NOMO-1 treated with DMSO at 0.1 percent for 48 hours (cell line): ENCODE results near the gene EDN1.
"Not testable (repeated sequence)": the region's sequence is repeated elsewhere in the genome, so short reads cannot be mapped to it uniquely, and the experiment has no call there.

Experiments used
- DNase-seq: peaks from one replicate; lab custom pipeline; 2025; ENCODE audit not compliant: unreplicated experiment; lab: John Stamatoyannopoulos, UW

EDN1 gene

DNA sequence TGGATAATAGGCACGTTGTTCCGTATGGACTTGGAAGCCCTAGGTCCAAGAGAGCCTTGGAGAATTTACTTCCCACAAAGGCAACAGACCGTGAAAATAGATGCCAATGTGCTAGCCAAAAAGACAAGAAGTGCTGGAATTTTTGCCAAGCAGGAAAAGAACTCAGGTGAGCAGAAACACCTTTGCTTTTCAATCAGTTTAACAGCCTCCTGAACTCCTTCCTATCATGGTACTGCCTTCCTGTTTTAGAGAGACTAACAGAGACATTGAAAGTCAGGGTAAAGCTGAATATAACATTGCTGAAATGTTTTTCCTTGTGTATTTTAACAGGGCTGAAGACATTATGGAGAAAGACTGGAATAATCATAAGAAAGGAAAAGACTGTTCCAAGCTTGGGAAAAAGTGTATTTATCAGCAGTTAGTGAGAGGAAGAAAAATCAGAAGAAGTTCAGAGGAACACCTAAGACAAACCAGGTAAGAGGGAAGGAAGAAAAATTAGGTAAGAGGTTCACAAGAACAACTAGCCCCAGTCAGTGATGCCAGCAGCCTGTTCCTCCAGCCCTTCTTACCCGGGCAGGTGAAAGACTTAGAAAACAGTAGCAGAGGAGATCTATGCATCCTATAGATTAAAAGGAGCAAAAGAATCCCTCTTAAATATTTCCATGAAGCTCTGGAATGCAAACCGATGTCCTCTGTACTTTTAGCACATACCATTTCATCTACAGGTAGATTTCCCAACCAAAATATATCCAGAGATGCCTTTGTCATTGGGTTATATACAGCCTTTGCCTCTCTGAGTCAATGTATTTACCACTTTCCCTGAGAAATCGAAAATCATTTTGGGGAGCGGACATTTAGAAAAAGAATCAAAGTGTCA, 4.0 kb downstream of the EDN1 start:
- DNase-seq, result no peak

- no peak for DNase-seq
Observed at GRCh38 chr6:12294851-12295536, 4.8 kb downstream of the EDN1 start.

- no peak for DNase-seq
Observed at GRCh38 chr6:12295558-12296254, 5.5 kb downstream of the EDN1 start.

DNA sequence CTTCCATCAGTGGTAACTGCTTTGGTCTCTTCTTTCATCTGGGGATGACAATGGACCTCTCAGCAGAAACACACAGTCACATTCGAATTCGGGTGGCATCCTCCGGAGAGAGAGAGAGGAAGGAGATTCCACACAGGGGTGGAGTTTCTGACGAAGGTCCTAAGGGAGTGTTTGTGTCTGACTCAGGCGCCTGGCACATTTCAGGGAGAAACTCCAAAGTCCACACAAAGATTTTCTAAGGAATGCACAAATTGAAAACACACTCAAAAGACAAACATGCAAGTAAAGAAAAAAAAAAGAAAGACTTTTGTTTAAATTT, 6.1 kb downstream of the EDN1 start:
- no peak for DNase-seq

DNA sequence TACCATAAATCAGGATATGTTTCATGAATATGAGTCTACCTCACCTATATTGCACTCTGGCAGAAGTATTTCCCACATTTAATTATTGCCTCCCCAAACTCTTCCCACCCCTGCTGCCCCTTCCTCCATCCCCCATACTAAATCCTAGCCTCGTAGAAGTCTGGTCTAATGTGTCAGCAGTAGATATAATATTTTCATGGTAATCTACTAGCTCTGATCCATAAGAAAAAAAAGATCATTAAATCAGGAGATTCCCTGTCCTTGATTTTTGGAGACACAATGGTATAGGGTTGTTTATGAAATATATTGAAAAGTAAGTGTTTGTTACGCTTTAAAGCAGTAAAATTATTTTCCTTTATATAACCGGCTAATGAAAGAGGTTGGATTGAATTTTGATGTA, 6.4 kb downstream of the EDN1 start:
- DNase-seq, result no peak

GRCh38 chr6:12297363-12298016, 7.3 kb downstream of the EDN1 start:
- DNase-seq, result no peak

- DNase-seq, result no peak
Observed at GRCh38 chr6:12298017-12298978, 8.1 kb downstream of the EDN1 start.

DNA sequence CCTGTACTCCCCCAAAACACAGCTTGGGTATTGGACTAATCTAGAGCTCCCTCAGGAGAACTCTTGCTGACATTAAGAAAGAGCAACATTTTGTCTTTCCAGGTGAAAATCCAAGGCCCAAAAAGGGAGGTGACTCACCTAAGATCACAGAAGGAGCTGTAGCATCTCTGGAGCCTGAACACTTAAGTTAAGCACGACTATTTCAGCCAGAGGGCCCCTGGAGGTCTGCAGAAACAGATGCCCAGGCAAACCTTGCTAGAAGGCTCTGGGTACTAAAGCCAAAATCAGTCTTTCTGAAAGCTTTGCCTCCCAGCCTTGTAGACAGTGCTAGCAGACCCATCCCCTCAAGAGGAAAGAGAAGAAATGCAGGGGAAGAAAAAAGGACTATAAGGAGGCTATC, 8.8 kb downstream of the EDN1 start:
- no peak for DNase-seq

DNA sequence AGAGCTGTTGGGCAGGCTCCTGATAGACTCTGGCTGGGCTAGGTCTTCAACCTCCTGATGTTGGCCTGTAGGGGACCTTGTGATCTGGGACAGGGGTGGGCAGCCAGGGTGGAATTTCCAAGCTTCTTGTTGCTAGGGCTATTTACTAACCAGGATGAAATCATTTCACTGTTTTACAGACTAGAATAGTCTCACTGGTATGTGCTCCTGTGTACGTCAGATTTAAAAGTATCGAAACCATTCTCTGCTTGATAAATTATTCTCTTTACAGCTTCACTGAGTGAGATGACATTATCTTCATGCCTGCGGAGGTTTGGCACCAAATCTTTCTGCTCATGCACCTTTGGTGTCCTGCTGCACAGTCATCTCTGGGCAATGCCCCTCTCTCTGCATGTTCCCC, 10.9 kb downstream of the EDN1 start:
- no peak for DNase-seq

DNA sequence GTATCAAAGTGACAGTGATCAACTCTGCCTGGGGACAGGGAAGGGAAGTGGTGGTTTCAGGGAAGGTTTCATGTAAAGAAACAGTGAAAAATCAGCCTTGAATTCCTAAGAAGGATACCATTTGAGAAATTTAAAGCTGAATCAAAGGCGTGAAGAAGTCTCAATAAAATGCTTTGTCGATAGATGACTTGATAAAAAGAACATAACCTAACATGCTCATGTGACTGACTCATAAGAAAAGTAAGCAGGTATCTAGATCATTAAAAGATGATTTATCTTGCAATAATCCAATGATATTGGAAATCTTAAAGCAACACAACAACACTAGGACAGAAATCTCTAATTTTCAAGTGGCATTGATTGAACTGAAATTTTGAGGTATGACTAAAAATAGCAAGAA, 14.3 kb downstream of the EDN1 start:
- no peak for DNase-seq

DNA sequence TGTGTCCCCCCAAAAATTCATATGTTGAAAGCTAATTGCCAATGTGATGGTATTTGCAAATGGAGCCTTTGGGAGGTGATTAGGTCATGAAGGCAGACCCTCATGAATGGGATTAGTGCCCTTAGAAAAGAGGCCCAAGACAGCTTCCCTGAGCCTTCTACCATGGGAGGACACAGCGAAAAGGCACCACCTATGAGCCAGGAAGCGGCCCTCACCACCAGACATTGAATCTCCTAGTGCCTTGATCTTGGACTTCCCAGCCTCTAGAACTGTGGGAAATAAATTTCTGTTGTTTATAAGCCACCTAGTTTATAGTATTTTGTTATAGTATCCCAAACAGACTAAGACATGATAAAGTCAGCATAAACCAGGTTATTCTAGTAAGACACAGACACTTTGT, 18.9 kb downstream of the EDN1 start:
- DNase-seq, result no peak

- DNase-seq, result no peak
Observed at GRCh38 chr6:12311106-12311505, 20.9 kb downstream of the EDN1 start.

GRCh38 chr6:12312736-12313135, 22.6 kb downstream of the EDN1 start:
- no peak for DNase-seq

GRCh38 chr6:12313306-12313991, 23.3 kb downstream of the EDN1 start:
- no peak for DNase-seq

- DNase-seq, result no peak
Observed at GRCh38 chr6:12313992-12314589, 23.9 kb downstream of the EDN1 start.

GRCh38 chr6:12314751-12315150, 24.6 kb downstream of the EDN1 start:
- no peak for DNase-seq

DNA sequence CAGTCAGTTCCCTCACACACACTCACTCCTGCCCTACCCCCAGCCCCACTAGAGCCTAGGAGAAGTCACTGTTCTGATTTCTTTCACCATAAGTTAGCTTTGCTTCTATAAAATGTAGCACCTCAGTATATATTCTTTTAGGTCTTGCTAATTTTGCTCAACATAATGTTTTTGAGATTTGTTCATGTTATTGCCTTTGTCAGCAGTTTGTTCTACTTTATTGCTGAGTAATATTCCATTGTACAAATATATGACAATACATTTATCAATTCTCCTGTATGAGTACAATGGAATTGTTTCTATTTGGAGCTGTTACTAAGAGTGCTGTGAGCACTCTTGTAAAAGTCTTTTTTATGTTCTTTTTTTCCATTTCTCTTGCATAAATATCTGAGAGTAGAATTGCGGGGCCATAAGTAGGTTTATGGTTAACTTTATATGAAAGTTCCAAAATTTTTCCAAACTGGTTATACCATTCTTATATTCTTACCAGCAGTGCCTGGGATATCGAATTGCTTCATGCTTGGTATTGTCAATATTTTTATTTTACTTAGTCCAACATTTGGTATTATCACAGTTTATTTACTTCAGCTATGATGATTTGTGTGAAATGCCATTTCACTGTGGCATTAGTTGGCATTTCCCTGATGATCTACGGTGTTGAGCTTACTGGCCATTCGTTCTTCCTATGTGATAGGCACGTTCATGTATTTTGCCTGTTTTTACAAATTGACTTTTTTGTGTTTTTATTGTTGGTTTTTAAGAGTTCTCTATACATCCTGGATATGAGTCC, 25.3 kb downstream of the EDN1 start:
- DNase-seq, result no peak

DNA sequence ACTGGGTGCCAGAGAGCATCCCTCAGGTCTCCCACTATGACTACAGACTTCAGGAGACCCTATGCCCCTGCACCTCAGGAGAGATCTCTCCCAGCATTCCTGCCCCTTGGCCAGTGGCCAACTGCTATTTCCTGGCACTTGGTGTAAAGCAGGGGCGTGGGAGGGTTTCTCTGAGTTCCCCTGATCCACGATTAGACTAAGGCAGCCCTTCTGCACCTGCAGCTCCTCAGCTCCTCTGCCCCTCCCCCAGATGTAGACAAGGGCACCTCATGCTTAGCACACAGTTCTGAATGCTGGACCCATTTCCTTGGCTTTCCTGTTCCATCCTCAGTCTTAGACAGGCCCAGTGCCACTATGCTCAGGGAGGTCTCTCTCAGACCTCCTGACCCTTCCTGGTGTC, 28.6 kb downstream of the EDN1 start:
- DNase-seq, result no peak

GRCh38 chr6:12320074-12320473, 29.9 kb downstream of the EDN1 start:
- not testable (repeated sequence) for DNase-seq
